ENCODE results near the gene RCBTB2.

- TF ChIP-seq SUZ12 (IDR thresholded peaks at IDR 0.05; ENCODE audit: extremely low read depth, insufficient read depth, insufficient read length) (no peak), YY1 (IDR thresholded peaks at IDR 0.05; ENCODE audit: insufficient read depth, insufficient read length) (no peak)
These were observed 17.1 kb downstream of the RCBTB2 start for GRCh38 chr13:48515732-48516131.
